Measurements from ENCODE around the gene SLC17A8. TPM values are rescaled to one million over a fixed set of nuclear protein-coding genes. Genes with fewer than 3 reads are reported as not detected.

The SLC17A8 gene
- total RNA-seq, 1 experiment from 2014 or later, result not detected

DNA sequence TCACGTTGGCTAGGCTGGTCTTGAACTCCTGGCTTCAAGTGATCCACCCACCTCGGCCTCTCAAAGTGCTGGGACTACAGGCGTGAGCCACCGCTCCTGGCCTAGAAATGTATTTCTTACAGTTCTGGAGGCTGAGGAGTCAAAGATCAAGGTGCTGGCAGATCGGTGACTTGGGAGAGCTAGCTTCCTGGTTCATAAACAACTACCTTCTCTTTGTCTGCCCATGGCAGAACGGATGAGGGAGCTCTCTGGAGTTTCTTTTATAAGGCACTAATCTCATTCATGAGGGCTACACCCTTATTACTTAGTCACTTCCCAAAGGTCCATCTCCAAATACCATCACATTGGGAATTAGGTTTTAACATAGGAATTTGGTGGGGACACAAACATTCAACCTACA, 38.9 kb downstream of the SLC17A8 start:
- no peak for DNase-seq
- no peaks in the 10 kb centered on the region; the same call in 1 of the 2 replicates for H3K27me3 Mint-ChIP-seq (ENCODE audit: low read depth)
- no peaks in the 10 kb centered on the region for H3K79me1 ChIP-seq (ENCODE audit: insufficient read depth, low read depth, low read length, poor library complexity, severe bottlenecking)
- H3K4me3 Mint-ChIP-seq, result no peak overlapping the region
- H3K27ac ChIP-seq (ENCODE audit: insufficient read length, low read depth, low read length), result no peak overlapping the region
- H4K5ac ChIP-seq (ENCODE audit: insufficient read length, low read depth, low read length), result no peak overlapping the region
- H3K27me3 ChIP-seq (ENCODE audit: insufficient read depth, low read length), result no peaks in the 10 kb centered on the region
- H3K36me3 Mint-ChIP-seq (ENCODE audit: insufficient read depth in 1 of 3, low read depth in 3 of 3), result no peaks in the 10 kb centered on the region; a peak in 2 of 7 replicates
- no peak overlapping the region for H3K14ac ChIP-seq (ENCODE audit: insufficient read depth, low read length)
- H3K9me3 Mint-ChIP-seq, result no peaks in the 10 kb centered on the region; a peak in 1 of 5 replicates
- H4K20me1 ChIP-seq (ENCODE audit: control insufficient read depth, insufficient read depth, insufficient read length), result no peaks in the 10 kb centered on the region
- no peak overlapping the region for H4K91ac ChIP-seq (ENCODE audit: insufficient read length, low read depth, low read length)
- H2AK5ac ChIP-seq (ENCODE audit: insufficient read length, low read length), result no peak overlapping the region
- H2BK5ac ChIP-seq (ENCODE audit: insufficient read length, low read length), result no peak overlapping the region
- H3K9me3 ChIP-seq (ENCODE audit: control insufficient read depth, low read depth, low read length), result no peaks in the 10 kb centered on the region
- H2AFZ ChIP-seq (ENCODE audit: low read length), result no peak overlapping the region
- no peaks in the 10 kb centered on the region for H3K23me2 ChIP-seq (ENCODE audit: insufficient read length, low read depth, low read length, poor library complexity, severe bottlenecking)
- no peak overlapping the region for H3K4me2 ChIP-seq (ENCODE audit: insufficient read depth, insufficient read length, low read length)
- H2BK20ac ChIP-seq (ENCODE audit: low read depth, low read length, poor library complexity, severe bottlenecking), result no peak overlapping the region
- peaks cover 3% of the 10 kb centered on the region; the same call in 1 of the 2 replicates for H3K4me1 ChIP-seq (ENCODE audit: insufficient read depth, low read length)
- TF ChIP-seq, protein P1, sequence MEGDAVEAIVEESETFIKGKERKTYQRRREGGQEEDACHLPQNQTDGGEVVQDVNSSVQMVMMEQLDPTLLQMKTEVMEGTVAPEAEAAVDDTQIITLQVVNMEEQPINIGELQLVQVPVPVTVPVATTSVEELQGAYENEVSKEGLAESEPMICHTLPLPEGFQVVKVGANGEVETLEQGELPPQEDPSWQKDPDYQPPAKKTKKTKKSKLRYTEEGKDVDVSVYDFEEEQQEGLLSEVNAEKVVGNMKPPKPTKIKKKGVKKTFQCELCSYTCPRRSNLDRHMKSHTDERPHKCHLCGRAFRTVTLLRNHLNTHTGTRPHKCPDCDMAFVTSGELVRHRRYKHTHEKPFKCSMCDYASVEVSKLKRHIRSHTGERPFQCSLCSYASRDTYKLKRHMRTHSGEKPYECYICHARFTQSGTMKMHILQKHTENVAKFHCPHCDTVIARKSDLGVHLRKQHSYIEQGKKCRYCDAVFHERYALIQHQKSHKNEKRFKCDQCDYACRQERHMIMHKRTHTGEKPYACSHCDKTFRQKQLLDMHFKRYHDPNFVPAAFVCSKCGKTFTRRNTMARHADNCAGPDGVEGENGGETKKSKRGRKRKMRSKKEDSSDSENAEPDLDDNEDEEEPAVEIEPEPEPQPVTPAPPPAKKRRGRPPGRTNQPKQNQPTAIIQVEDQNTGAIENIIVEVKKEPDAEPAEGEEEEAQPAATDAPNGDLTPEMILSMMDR (conservative IDR thresholded peaks at IDR 0.05), result no peak
- no CpG with 5 or more reads among the region's 6 CpGs for WGBS (ENCODE audit: extremely low coverage, insufficient read length, low lambda C conversion rate)
- H3K9ac ChIP-seq (ENCODE audit: extremely low read depth, insufficient read length, low read length), result no peak overlapping the region
- H3K79me2 ChIP-seq (ENCODE audit: insufficient read depth, low read length), result no peaks in the 10 kb centered on the region
- no peak overlapping the region for H3K4ac ChIP-seq (ENCODE audit: low read depth, low read length)
- H2BK15ac ChIP-seq (ENCODE audit: low read depth, low read length), result no peak overlapping the region
- H3K4me1 Mint-ChIP-seq, result peaks cover 19% of the 10 kb centered on the region in 2 experiments
- H3K27ac Mint-ChIP-seq, result no peak overlapping the region
- H2BK12ac ChIP-seq (ENCODE audit: insufficient read length, low read depth, low read length), result no peak overlapping the region
- H4K8ac ChIP-seq (replicated peaks; ENCODE audit: insufficient read length, low read depth, low read length), result no peak overlapping the region
- no peak overlapping the region for H2BK120ac ChIP-seq (ENCODE audit: low read depth, low read length, poor library complexity, severe bottlenecking)
- no peak overlapping the region for H3K56ac ChIP-seq (ENCODE audit: insufficient read length, low read depth, low read length)
- no peak overlapping the region for H3K23ac ChIP-seq (ENCODE audit: insufficient read length, low read depth, low read length)
- no peak overlapping the region for H3T11ph ChIP-seq (ENCODE audit: low read length)
- no peak overlapping the region for H3K18ac ChIP-seq (ENCODE audit: insufficient read length, low read depth, low read length)
